GM18858 (cell line): Measurements from ENCODE around the gene ADGRG3.

Source experiments
- ATAC-seq: cut with Tn5 transposase; IDR thresholded peaks from one replicate; pipeline ENCODE4 v1.9.1; 2021; ENCODE audit not compliant: unreplicated experiment

ADGRG3 gene

GRCh38 chr16:57668263-57668571 lies at the start of gene ADGRG3:
ADGRG3 (plus strand) TSS chr16:57668306; CDS start chr16:57668348, 42 bp downstream.
- ATAC-seq, result no peak

GRCh38 chr16:57619133-57619605 lies 48.9 kb upstream of the ADGRG3 start:
- ATAC-seq, result no peak

- no peak for ATAC-seq
These were observed 48.3 kb upstream of the ADGRG3 start for GRCh38 chr16:57619606-57620334.

GRCh38 chr16:57620335-57621231 lies 47.5 kb upstream of the ADGRG3 start:
- no peak for ATAC-seq

- ATAC-seq, result no peak
These were observed 46.4 kb upstream of the ADGRG3 start for GRCh38 chr16:57621521-57622271.

DNA sequence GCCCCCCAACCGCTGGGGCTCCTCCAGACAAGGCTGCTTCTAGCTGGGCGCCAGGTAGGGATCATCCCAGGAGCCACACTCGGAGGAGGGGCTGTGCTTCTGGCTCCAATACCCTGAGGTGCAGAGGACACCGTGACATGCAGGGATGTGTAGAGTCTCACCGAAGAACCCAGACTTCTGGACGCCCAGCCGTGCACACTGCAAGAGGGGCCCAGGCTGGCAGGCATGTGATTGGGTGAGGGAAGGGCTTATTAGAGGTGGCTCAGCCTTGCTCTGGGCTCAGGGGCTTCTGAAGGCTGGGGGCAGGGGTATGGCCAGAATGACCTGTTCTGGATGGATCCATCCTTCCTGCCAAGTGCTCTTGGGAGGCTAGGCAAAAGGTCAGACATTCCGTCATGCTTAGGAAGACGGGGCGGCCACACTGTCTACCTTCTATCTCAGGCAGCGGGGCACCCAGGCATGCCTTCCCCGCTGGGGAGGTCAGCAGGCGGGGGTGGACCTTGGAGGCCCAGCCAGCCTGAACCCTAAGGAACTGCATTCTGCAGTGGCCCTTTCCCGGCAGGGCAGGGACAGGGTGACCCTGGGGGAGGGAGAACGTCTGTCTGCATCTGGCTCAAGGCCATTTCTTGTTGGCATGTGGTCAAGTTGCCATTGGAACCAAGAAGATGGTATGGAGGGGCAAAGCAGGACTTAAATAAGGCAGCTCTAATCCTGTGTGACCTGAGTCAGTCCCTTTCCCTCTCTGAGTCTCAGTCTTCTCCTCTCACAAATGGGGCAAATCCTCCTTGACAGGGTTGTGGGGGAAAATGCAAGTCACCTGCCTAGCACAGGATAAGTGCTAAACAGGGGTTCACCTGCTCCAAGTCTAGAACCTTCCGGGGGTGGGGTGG lies 45.5 kb upstream of the ADGRG3 start:
- no peak for ATAC-seq

GRCh38 chr16:57623251-57624043 lies 44.7 kb upstream of the ADGRG3 start:
- ATAC-seq, result no peak

- ATAC-seq, result no peak
These were observed 43.9 kb upstream of the ADGRG3 start for GRCh38 chr16:57624044-57624688.

DNA sequence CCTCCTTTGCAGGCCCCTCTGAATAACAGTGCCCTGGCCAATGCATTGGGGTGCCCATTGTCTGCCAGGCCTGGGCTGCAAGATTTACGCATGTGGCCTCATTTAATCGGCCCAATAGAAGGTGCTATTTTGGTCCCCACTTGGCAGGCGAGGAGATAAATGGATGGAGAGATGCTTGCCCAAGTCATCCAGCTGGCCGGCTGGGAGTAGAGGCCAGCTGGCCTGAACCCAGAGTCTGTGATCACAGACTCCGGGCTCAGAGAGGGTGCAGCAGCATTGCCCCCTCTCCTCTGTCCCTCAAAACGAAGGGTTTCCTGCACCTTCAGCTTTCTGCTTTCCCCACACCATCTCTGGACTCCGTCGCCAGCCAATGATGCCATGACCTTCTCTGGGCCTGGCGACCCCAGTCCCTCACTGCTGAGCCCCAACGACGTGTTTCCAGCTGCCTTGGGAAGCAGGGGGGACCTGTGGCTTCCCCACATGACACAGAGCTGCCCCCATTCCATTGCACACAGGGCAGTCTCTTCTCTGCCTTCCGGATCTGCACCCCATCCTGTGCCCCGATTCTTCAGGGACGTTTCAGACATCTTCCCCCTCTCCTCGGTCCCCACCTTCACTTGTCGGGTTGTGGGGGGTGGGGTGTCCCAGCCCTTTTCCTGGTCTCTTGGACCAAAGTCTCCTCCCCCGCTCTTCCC lies 43.2 kb upstream of the ADGRG3 start:
- no peak for ATAC-seq

GRCh38 chr16:57626420-57627170 lies 41.5 kb upstream of the ADGRG3 start:
- ATAC-seq, result no peak

DNA sequence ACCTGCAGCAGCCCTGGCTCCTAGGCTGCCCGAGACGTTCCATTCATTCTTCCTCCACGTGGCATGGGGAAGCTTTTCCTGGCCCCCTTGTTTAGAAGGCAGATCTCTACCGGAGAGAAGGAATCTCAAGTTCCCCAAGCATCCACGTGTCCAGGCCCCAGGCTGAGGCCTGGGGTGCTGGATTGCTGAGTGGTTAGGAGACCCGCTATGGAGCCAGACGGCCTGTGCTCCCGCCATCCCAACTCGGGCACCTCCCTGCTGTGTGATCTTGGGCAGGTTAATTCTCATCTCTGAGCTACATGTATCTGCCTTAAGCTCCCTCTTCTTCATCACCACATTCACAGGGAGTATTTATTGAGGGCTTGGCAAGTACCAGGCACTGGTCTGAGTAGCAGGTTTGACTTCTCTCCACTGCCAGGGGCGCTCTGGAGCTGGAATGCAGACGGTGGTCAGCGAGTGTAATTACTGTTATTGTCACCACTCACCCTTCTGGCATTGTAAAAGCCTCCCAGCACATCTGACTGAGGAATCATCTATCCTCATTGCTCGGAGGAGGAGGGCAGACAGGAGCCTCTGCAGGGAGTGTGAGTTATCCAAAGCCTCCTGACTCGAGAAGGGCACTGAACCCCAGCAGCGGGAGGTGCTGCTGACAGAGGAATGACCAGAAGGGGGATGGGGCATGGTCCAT lies 40.8 kb upstream of the ADGRG3 start:
- ATAC-seq, result no peak

DNA sequence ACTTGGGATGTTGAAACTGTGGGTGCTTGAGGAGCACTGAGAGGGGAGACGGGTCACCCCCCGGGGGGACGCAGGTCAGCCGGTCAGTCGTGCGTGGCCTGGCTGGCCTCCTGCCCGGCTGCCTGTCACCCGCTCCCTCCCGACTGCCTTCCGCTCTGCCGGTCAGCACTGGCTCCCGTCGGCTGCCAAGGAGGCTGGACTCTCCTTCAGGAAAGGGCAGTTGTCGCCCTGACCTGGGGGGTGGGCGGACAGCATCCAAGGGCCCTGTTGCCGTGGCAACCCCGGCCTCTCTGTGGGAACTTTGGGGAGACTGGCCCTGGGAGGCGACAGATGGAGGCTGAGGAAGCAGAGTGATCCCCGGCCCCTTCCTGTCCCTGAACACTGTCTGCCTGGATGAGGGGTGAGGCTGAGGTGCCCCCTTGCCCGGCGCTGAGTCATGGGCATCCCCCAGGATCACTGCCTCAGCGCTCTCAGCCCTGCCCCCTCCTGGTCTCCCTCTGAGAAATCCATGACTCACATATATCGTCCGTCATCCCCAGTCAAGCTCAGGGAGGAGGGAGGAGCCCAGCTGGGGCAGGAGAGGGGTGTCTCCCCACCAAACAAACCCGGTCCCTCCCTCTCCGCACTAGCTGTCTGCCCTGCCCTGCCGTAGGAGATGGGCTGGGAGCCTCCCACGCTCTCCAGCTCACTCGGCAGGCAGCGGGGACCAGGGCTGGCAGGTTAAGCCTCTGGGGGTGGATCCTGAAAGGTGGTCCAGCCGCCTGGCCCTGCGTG lies 39.9 kb upstream of the ADGRG3 start, which contains the start of gene ADGRG1:
Gene ADGRG1 (plus strand): TSS at position 623 of the 774 bp plus-strand sequence. CDS start 21,658 bp downstream, outside the sequence.
- ATAC-seq, result no peak

- no peak for ATAC-seq
These were observed 39.3 kb upstream of the ADGRG3 start for GRCh38 chr16:57628783-57629293.

DNA sequence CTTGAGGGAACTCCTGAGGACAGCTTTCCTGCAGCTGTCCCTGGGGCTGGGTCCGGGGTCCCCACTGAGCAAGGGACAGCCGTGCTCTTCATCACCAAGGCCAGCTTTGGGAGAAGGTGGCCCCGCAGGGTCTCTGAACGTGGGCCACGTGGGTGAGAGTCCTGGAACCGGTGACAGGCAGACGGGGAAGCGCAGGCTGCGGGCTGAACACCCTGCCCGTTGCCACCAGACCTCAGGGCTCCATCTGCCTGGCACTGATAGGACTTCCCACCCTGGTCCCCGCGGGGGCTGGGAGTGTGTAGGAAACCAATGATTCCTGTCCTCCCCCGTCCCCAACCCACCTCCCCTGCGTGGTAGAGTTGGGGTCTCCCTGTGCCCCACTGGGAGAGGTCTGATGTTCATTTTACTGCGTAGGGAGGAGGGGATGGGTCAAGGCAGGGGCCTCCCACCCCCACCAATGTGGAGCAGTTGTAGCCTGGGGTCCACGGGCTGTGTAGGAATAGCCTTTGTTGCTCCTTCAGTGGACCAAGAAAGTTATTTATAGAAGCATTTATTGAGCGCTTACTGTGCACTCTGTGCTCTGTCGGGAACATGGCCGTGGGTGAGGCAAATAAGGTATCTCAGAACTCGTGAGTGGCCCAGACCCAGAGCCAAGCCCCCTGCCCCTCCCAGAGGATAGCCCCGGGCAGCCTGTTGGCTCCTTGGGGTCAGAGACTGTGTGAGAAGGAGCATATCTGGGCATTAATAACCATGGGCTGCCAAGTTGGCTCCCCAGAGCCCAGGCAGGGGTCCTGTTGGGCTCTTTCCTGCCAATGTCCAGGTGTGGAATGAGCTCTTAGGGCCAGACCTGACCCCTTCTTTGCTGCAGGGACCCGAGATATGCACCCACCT lies 38.3 kb upstream of the ADGRG3 start:
- ATAC-seq, result no peak

- no peak for ATAC-seq
These were observed 37.7 kb upstream of the ADGRG3 start for GRCh38 chr16:57630407-57630797.
